OCI-LY7 (cell line): ENCODE measurements around the gene ARRB1.

Experiments used
- EZH2phosphoT487 ChIP-seq: fragments of 200-600 bp; sonication (generic); IDR thresholded peaks from 2 replicates; pipeline ENCODE4 v1.6.1; 2018; ENCODE audit warnings: low read depth, borderline replicate concordance, mild to moderate bottlenecking, mixed run types, antibody characterized with exemption, low read length, moderate library complexity, mixed read lengths
- TF ChIP-seq, protein P1 (sequence below): fragments of 200-600 bp; sonication (generic); conservative IDR thresholded peaks from 2 replicates; pipeline ENCODE4 v1.5.1; 2014; ENCODE audit warnings: mild to moderate bottlenecking, antibody characterized with exemption, low read length, moderate library complexity, mixed read lengths

DNA sequence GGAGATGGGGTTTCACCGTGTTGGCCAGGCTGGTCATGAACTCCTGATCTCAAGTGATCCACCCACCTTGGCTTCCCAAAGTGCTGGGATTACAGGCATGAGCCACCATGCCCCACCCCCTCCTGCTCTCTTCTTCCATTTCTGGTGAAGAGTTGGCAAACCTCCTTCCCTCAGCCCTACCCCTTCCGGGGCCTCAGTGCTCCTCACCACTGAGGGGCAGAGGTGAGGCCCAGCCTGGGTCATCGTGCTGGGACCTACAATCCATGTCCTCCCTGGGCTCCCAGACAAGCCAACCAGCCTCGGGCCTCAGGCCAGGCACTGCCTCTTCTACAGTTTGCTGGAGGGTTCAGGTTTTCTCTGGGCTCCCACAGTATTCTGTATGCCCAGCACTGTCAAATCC, 125.7 kb downstream of the ARRB1 start:
- TF ChIP-seq EZH2phosphoT487 = no peak
- TF ChIP-seq, protein P1, sequence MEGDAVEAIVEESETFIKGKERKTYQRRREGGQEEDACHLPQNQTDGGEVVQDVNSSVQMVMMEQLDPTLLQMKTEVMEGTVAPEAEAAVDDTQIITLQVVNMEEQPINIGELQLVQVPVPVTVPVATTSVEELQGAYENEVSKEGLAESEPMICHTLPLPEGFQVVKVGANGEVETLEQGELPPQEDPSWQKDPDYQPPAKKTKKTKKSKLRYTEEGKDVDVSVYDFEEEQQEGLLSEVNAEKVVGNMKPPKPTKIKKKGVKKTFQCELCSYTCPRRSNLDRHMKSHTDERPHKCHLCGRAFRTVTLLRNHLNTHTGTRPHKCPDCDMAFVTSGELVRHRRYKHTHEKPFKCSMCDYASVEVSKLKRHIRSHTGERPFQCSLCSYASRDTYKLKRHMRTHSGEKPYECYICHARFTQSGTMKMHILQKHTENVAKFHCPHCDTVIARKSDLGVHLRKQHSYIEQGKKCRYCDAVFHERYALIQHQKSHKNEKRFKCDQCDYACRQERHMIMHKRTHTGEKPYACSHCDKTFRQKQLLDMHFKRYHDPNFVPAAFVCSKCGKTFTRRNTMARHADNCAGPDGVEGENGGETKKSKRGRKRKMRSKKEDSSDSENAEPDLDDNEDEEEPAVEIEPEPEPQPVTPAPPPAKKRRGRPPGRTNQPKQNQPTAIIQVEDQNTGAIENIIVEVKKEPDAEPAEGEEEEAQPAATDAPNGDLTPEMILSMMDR = no peak
